WERI-Rb-1 (cell line): Measurements from ENCODE around the gene BATF3.

Experiments used
- DNase-seq: peaks from one replicate; pipeline ENCODE4 v3.0.0-alpha.2; 2020
- H3K27ac ChIP-seq: fragments of 250-450 bp; sonication (Bioruptor Pico); 2 replicates; pipeline ENCODE4 v1.5.1; 2020; ENCODE audit warnings: mild to moderate bottlenecking, moderate library complexity
- H3K27me3 ChIP-seq: fragments of 250-450 bp; sonication (Bioruptor Pico); 2 replicates; pipeline ENCODE4 v1.5.1; 2021; ENCODE audit warnings: mild to moderate bottlenecking, low read depth, moderate library complexity; ENCODE audit not compliant: insufficient read depth, severe bottlenecking
- H3K36me3 ChIP-seq: fragments of 250-450 bp; sonication (Bioruptor Pico); 2 replicates; pipeline ENCODE4 v1.5.1; 2020; ENCODE audit warnings: mild to moderate bottlenecking, moderate library complexity
- H3K4me3 ChIP-seq: 2 replicates; pipeline ENCODE4 v1.5.1; 2011; ENCODE audit warnings: low read depth, mild to moderate bottlenecking, control low read depth, low read length
- H3K9me3 ChIP-seq: fragments of 250-450 bp; sonication (Bioruptor Pico); 2 replicates; pipeline ENCODE4 v1.5.1; 2021; ENCODE audit warnings: mild to moderate bottlenecking, moderate library complexity; ENCODE audit not compliant: severe bottlenecking
- TF ChIP-seq, protein P1 (sequence below): IDR thresholded peaks from 2 replicates; pipeline ENCODE4 v1.5.1; 2011; ENCODE audit warnings: low read depth, mild to moderate bottlenecking, control low read depth, inconsistent platforms, low read length

Gene BATF3

DNA sequence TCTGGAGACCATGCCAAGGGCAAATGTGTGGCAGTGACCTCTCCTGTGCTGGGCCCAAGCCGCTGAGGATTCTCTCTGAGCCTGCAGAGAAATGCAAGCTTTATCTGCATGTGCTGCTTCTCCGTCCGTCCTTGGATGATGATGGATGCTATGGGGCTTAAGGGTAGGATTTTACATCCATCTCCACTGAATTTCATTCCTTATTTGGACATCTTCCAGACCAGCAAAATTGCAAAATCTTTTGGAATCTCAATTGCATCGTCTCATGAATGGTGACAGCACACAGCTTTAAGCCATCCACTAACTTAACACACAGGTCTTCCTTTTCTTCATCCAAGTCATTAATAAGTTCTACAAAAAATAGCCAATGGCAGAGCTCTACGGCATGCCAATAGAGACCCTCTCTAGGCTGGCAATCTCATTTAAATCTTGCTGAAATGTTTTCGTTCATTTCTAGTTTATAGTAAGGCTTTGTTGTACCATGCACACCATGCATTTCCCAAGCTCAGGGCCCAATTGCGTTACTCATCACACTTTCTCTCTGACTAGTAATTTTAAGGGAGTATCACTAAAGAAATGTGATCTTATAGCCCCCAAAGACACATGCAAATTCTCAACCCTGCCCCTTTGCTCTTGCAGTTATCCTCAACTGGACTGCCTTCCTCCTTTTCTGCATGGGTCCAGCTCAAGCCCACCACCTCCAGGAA is 11.1 kb downstream of the BATF3 start:
- Histone ChIP-seq H3K27me3 (no peaks in the 10 kb centered on the region), H3K27ac (no peak overlapping the region), H3K36me3 (no peaks in the 10 kb centered on the region), H3K9me3 (no peaks in the 10 kb centered on the region), H3K4me3 (no peak overlapping the region)
- TF ChIP-seq, protein P1, sequence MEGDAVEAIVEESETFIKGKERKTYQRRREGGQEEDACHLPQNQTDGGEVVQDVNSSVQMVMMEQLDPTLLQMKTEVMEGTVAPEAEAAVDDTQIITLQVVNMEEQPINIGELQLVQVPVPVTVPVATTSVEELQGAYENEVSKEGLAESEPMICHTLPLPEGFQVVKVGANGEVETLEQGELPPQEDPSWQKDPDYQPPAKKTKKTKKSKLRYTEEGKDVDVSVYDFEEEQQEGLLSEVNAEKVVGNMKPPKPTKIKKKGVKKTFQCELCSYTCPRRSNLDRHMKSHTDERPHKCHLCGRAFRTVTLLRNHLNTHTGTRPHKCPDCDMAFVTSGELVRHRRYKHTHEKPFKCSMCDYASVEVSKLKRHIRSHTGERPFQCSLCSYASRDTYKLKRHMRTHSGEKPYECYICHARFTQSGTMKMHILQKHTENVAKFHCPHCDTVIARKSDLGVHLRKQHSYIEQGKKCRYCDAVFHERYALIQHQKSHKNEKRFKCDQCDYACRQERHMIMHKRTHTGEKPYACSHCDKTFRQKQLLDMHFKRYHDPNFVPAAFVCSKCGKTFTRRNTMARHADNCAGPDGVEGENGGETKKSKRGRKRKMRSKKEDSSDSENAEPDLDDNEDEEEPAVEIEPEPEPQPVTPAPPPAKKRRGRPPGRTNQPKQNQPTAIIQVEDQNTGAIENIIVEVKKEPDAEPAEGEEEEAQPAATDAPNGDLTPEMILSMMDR: no peak
- DNase-seq: no peak

DNA sequence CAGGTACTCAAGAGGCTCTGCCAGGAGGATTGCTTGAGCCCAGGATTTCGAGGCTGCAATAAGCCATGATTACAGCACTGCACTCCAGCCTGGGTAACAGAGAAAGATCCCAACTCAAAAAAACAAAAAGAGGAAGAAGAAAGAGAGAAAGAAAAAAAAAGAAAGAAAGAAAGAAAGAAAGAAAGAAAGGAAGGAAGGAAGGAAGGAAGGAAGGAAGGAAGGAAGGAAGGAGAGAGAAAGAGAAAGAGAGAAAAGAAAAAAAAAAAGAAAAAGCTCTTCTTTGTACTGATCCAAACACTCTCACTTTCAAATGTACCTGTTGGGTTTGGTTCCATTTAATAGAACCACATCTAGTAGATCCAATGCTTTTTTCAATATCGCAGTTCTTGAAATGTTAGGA is 11.8 kb downstream of the BATF3 start:
- Histone ChIP-seq H3K27ac (no peak overlapping the region), H3K27me3 (no peaks in the 10 kb centered on the region), H3K36me3 (no peaks in the 10 kb centered on the region), H3K9me3 (no peaks in the 10 kb centered on the region), H3K4me3 (no peak overlapping the region)
- TF ChIP-seq, protein P1: no peak
- no peak for DNase-seq

DNA sequence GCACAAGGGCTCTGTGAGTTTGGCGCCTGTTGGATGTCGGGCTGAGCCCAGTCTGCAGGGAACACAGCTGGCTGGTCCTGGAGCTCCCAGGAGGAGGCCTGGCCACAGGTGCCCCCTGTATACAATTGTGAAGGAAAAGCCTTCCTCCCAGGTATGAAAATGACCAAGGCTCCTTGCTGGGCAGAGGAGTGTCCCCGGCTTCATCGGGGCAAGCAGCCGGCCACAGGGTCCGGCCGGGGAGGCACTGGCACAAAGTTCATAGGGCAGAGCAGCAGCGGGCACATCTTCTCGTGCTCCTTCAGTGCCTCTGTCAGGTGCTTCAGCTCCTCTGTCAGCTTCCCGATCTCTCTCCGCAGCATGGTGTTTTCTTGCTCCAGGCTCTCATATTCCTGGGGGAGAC is 13.0 kb downstream of the BATF3 start:
- no peak overlapping the region for H3K27ac ChIP-seq
- no peaks in the 10 kb centered on the region for H3K27me3 ChIP-seq
- TF ChIP-seq, protein P1: no peak
- no peak overlapping the region for H3K4me3 ChIP-seq
- DNase-seq: no peak
- no peaks in the 10 kb centered on the region for H3K9me3 ChIP-seq
- no peaks in the 10 kb centered on the region for H3K36me3 ChIP-seq

DNA sequence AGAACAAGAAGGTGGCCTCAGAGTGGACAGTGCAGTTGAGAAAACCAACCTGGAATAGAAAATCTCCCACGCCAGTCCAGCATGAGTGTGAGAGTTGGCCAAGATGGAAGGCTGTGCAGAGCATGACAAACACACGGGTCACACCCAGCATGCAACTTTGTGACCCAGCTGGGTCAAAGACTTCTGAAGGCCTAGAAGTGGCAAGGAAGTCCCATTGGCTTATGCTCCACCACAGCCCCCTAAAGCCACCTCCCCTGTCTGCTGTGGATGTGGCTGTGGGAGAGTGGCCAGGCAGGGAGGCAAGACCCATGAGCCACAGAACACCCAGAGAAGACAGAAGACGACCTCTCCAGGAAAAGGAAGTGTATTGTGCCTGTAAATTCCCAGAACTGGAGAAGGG is 13.6 kb downstream of the BATF3 start:
- TF ChIP-seq, protein P1: no peak
- H3K36me3 ChIP-seq: no peaks in the 10 kb centered on the region
- no peaks in the 10 kb centered on the region for H3K9me3 ChIP-seq
- no peak overlapping the region for H3K4me3 ChIP-seq
- no peak for DNase-seq
- no peak overlapping the region for H3K27ac ChIP-seq
- H3K27me3 ChIP-seq: no peaks in the 10 kb centered on the region

DNA sequence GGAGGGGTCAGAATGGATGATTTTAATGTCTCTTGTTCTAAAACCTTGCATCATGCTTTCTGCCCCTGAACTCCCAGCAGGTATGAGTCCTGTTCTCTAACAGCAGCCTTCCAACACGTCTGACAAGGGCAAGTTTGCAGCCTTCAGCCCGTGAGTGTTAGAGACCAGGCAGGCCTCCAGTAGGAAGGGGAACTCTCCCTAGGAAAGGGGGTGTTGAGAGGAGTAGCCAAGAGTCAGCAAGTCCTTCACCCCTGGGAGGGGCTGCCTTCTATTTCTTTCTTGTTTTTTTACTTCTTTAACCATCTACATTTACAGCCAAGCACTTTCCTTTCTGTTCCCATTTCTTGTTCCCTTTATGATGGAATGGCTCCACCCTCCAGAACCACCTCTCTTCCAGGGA is 14.2 kb downstream of the BATF3 start:
- no peak overlapping the region for H3K27ac ChIP-seq
- no peaks in the 10 kb centered on the region for H3K27me3 ChIP-seq
- DNase-seq: no peak
- TF ChIP-seq, protein P1: no peak
- no peak overlapping the region for H3K4me3 ChIP-seq
- no peaks in the 10 kb centered on the region for H3K9me3 ChIP-seq
- H3K36me3 ChIP-seq: no peaks in the 10 kb centered on the region

DNA sequence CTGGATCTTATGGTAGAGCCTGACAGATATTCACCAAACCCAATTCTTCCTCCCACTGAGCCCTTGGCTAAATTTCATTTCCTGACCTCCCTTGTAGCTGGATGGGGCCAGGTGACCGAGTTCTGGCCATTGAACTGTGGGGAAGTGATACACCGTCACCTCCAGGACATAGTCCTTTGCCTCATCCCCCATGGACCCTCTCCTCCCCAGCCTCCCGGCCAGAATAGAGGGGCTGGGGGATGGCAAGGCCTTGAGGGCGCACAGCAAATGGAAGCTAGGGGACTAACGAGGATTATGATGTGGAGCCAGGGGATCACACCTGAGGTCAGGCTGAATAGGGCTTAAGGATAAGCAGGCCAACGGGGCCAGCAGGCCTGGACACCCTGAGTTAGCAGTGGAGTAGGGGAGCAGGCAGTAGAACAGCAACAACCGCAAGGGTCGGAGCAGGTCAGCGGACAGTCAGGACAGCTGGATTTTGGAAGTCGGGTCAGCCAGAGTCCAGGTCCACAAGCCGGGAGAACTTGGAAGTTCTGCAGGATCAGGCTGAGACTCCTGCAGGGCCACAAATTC is 15.0 kb downstream of the BATF3 start:
- H3K9me3 ChIP-seq: no peaks in the 10 kb centered on the region
- TF ChIP-seq, protein P1: no peak
- no peaks in the 10 kb centered on the region for H3K27me3 ChIP-seq
- H3K36me3 ChIP-seq: no peaks in the 10 kb centered on the region
- no peak overlapping the region for H3K27ac ChIP-seq
- H3K4me3 ChIP-seq: no peak overlapping the region
- no peak for DNase-seq
